ENCODE measurements around the gene SLC30A9.

DNA sequence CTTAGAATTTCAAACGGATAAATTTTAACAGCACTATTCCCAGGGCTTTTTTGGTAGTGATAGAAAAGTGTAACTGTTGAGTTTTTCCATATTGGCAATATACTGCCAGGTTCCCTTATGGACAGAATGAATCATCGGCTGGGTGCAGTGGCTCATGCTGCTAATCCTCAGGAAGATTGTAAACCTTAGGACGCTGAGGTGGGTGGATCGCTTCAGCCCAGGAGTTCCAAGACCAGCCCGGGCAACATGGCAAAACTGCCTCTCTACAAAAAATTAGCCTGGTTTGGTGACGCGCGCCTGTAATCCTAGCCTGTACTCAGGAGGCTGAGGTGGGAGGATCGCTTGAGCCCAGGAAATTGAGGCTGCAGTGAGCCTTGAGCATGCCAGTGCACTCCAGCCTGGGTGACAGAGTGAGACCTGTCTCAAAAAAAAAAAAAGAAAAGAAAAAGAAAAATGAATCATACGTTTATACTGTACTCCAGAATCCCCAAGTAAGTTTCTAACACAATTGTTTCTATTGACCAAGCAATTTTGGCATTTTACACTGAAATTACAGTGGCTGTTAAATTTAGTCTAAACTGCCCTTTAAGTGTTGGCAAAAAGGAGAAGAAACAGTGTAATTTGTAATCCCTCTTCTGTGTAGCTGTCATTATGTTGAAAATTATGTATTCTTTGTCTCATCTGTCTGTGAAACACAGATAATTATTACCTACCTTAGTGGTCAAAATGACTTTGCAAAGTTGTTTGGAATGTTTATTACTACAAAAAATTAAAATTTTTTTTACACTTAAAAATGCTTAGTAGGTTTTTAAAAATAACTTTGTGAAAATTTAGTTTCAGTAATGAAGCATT, 1.8 kb downstream of the SLC30A9 start:
- no peak for TF ChIP-seq EZH2phosphoT487 (IDR thresholded peaks at IDR 0.05; ENCODE audit: insufficient read depth, low read depth)
- TF ChIP-seq EZH2 (IDR thresholded peaks at IDR 0.05; ENCODE audit: insufficient read depth, poor library complexity, severe bottlenecking): no peak
